ENCODE data around the gene MOB2.

DNA sequence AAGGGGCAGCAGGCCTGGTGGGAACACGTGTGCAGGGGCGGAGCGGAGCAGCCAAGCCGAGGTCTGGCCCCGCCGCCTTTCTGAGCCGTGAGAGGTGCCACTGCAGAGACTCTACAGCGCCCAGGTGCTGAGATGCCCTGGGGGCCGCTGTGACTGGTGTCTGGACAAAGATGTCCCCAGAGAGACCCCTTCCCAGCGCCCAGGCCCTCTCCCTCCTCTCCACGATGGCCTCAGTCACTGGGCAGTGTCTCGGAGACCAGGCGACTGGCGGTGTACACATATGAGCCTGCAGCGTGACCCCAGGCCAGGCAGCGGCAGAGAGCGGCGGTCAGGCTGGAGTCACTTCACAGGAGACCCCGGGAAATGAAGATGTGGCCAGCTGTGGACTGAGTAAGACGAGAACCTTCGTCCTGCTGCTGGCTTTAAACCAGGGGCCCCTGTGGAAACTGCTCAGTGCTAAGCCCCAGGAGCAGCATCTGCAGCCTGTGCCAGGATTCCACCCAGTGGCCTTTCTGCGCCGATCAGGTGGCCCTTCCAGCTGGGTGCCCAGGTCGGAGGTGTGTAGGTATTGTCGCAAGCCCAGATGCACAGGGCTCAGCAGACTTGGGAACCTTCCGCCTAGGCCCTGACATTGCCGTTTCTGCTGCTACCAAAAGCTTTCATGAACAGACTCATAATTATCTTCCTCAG, 34.7 kb downstream of the MOB2 start:
- TF ChIP-seq, protein P1, sequence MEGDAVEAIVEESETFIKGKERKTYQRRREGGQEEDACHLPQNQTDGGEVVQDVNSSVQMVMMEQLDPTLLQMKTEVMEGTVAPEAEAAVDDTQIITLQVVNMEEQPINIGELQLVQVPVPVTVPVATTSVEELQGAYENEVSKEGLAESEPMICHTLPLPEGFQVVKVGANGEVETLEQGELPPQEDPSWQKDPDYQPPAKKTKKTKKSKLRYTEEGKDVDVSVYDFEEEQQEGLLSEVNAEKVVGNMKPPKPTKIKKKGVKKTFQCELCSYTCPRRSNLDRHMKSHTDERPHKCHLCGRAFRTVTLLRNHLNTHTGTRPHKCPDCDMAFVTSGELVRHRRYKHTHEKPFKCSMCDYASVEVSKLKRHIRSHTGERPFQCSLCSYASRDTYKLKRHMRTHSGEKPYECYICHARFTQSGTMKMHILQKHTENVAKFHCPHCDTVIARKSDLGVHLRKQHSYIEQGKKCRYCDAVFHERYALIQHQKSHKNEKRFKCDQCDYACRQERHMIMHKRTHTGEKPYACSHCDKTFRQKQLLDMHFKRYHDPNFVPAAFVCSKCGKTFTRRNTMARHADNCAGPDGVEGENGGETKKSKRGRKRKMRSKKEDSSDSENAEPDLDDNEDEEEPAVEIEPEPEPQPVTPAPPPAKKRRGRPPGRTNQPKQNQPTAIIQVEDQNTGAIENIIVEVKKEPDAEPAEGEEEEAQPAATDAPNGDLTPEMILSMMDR (IDR thresholded peaks at IDR 0.05; ENCODE audit: insufficient read depth, low read length, poor library complexity, severe bottlenecking), result no peak
- TF ChIP-seq EZH2phosphoT487 (conservative IDR thresholded peaks at IDR 0.05; ENCODE audit: low read length), result no peak
